GM18858 (cell line): ENCODE measurements around the gene TMCC1.
"Not testable (repeated sequence)": the region's sequence is repeated elsewhere in the genome, so short reads cannot be mapped to it uniquely, and the experiment has no call there.

ENCODE experiments used
- ATAC-seq: cut with Tn5 transposase; IDR thresholded peaks from one replicate; pipeline ENCODE4 v1.9.1; 2021; ENCODE audit not compliant: unreplicated experiment

TMCC1 gene

DNA sequence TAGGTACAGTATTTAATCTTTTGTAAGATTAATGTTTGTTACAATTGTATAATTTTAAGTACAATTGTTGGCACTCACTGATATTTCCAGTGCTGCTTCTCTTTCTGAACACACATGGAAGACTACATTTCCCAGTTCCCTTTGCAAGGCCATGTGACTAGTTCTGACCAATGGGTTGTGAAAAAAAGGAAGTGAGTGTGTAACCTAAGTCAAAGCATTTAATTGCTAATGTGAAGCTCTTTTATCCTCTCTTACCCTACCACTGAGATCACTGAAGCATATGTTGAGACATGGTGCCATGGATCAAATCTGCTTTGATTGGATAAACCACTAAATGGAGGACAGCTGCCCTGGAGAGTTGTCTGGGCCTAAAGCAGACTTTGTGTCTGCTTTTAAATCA, 203.1 kb downstream of the TMCC1 start:
- ATAC-seq: peak; percentile 90

DNA sequence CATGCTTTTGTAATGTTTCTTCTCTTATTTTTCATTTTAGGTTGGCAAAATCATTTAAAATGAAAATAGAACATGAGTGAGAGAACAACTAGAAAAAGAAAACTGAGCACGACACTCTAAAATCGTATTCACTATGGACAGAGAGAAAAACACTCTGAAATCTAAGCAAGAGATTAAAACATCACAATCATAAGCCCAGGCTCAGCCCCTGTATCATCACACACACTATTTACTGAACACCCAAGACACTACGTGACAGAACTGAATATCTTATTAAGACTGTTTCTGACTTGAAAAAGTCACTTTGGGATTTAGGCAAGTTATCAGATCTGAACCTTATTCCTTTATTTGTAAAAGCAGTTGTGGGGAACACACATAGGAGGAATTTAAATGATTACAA, 204.5 kb downstream of the TMCC1 start:
- no peak for ATAC-seq

DNA sequence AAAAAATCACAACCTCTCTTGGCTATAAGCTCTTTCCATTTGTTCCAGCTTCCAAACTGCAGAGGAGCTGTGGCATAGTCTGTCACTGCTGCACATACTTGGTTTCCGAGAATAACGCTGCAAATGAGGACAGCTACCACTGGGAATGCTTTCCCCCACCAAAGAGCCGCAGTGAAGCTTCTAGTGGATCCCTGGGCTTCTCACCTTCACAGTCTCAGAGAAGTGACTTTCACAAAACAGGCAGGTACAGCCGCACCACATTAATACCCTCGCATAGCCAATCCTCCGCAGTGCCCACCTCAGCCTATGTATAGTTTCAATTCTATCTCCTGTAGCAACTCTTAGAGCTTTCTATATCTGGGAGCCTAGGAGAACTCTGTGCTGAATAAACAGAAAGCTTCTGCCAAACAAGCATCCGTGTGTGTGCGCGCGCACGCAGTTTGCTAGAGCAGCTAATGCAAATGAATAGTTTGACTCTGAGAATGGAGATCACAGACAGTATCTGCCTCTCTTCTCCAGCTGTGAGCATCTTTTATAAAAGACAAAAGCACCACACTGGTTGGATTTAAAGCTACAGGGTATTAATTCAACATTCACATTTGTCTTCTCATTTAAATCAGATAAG, 205.1 kb downstream of the TMCC1 start:
- no peak for ATAC-seq

DNA sequence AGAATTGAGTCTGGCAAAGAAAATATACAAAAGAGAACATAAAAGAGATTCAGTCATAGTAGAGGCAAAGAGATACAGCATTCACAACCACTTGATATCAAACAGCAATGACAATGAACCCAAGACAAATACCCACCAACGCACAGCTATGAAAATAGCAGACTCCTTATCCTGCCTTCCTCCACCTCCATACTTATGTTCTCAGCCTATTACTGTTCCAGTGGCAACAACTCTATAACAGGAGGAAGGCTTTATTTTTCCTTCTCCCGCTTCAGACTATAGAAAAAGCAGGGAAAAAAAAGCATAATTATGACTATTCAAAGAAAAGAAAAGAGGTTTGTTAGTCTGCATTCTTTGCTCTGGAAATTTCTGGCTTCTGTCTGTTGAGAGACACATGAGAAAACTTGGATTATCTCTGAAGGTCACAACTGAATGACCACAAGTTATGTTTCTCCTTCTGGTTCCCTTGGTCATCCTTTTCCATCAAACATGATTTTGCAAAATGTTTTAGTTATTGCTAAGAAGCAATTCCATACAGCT, 205.9 kb downstream of the TMCC1 start:
- no peak for ATAC-seq

DNA sequence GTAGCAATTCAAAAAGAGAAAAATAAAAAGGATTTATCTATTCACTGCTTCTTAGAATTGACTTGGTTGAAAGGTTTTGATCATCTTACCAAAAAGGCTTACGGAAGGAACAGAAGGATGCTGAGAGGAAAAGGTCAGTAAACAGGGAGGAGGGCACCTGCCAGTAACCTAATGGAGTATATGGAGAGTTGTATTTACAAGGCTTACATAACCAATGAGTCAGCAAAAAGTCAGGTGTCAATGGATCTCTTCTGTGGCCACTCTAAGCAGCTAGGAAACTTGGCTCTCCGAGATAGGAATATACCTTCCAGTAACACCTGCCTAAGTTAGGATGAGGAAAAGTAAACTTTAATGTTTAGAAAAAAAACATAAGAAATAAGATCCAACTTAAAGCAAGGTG, 206.6 kb downstream of the TMCC1 start:
- ATAC-seq: no peak

- no peak for ATAC-seq
These were observed 209.2 kb downstream of the TMCC1 start for GRCh38 chr3:129684270-129684669.

- no peak for ATAC-seq
These were observed 210.3 kb downstream of the TMCC1 start for GRCh38 chr3:129683201-129683600.

DNA sequence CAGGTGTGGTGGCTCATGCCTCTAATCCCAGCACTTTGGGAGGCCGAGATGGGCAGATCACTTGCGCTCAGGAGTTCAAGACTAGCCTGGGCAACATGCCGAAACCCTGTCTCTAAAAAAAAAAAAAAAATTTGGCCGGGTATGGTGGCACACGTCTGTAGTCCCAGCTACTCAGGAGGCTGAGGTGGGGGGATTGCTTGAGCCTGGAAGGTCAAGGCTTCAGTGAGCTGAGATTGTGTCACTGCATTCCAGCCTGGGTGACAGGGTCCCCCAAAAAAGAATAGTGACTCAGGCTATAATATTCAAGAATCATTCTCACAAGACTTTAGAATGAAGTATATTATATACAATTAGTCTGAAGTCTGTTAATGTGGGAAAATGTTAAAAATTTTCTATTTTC, 216.5 kb downstream of the TMCC1 start:
- no peak for ATAC-seq

DNA sequence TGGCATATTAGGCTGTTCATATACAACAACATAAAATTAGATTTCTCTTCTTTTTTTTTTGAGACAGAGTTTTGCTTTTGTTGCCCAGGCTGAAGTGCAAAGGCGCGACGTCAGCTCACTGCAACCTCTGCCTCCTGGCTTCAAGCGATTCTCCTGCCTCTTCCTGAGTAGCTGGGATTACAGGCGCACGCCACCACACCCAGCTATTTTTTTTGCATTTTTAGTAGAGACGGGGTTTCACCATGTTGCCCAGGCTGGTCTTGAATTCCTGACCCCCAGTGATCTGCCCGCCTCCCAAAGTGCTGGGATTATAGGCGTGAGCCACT, 218.8 kb downstream of the TMCC1 start:
- ATAC-seq: not testable (repeated sequence)

DNA sequence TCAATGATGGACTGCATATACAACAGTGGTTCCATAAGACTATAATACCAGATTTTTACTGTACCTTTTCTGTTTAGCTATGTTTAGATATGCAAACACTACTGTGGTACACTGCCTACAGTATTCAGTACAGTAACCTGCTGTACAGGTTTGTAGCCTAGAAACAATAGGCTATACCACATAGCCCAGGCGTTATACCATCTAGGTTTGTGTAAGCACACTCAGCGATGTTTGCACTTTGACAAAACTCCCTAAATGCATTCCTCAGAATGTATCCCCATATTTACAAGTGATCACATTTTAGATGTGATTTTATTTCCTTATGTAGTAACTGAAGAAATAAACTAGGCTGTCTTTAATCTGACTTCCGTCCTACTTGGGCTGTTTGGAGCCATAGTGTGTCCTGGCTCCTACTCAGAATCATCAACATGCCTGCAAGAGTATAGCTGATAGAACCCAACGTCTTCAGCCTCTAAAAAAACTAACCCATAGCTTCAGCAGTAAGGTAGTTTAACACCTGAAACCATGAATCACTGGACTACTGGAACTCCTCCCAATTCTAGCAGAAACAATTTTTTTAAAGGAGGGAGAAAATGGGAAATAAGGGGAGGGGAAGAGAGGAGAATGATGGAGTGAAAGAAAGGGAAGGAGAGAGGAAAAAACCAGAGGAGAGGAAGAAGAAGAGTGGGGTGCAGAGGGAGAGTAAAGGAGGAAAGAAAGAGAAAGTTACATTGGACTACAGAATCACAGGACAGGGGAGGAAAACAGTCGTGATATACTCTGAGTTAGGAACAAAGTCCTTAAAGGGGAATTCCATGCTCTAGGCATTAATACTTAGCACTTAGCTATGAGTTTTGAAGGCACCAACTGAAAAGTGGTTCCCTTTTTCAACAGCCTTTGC, 219.4 kb downstream of the TMCC1 start:
- no peak for ATAC-seq

DNA sequence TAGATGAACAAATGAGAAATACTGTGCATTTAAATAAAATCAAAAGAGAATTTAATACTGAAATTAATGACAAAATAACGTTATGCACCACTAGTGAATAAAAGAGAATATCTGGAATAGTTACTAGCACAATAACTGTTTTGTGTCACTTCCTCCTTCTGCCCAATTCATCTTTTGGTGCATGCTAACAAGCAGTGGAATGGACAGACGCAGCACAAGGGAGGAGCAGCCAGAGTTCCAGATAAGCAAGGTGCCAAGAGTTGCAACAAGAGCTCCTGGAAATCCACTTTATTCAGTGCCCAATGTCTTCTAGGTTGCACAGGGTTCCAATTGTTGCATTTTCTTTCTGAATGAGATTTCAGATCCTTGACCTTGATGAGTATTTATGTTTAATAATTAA, 220.5 kb downstream of the TMCC1 start:
- ATAC-seq: no peak

GRCh38 chr3:129672412-129672811, 221.1 kb downstream of the TMCC1 start:
- no peak for ATAC-seq

DNA sequence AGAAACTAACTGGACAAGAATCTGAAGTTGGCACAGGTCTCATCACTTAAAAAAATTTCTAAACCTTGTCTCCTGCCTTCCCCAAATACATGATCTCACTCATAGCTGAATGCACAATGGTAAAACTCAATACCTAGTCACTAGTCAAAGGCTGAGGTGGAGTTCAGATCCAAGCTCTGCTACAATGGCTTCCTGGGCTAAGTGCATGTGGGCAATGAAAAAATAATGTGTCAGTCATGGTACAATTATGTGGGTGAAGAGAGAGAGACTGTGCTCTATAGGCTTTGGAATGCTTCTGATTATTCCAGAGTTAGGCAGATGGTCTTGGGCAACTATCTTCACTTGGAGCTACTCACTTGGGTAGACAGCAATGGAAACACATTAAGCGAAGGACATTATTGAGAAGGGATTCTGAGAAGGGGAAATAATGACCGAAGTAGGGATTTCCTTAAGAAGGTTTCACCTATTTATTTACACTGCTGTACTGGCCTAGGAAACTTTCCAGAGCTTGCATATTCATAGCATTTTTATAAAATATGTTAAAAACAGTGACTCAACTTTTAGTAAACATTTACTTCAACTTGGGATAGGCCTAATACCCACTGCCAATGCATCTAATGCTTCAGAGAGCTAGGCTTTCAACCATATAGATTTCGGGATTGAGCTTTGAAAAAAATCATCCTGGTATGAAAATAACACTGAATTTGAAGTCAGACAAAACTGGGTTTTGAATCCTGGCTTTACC, 228.3 kb downstream of the TMCC1 start:
- no peak for ATAC-seq

DNA sequence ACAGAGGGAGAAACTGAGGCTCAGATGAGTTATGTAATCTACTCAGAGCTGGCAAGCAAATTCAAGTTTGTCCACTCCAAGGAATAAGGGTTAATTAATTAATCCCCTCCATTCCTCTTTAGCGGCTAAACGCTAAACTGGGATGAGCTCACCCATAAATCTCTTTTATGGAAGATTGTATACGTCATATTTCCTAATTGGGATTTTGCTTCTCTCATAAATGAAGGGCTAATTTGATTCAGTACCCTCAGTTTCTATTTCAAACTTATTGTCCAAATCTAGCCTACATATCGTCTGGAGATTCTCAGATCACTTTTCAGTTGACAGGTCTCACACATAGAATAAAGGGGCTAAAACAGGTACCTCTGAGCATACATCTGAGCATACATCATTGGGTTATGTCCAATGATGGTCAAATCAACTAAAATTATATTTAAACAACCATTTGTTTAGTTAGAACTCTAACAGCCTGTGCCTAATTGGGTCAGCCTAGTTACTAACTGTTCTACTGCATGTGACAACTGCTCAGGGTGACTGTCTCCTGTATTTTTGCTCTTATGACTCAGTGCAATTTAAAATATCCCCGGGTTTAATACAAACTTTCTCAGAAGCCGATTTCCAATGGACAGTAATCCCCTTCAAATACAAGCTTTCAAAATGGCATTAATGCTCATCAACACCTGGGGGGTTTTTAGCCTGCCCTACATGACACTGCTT, 229.4 kb downstream of the TMCC1 start:
- no peak for ATAC-seq

- no peak for ATAC-seq
These were observed 230.5 kb downstream of the TMCC1 start for GRCh38 chr3:129663045-129663446.

DNA sequence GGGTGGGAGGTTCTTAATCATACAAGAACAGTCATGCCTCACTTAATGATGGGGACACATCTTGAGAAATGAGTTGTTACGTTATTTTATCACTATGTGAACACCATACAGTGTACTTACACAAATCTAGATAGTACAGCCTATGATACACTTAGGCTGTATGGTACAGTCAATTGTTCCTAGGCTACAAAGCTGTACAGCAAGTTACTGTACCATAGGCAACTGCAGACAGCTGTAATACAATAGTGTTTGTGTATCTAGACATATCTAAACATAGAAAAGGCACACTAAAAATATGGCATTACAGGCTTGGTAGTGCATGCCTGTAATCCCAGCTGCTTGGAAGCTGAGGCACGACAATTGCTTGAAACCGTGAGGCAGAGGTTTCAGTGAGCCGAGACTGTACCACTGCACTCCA, 231.3 kb downstream of the TMCC1 start:
- ATAC-seq: no peak

GRCh38 chr3:129661766-129662165, 231.7 kb downstream of the TMCC1 start:
- ATAC-seq: no peak

DNA sequence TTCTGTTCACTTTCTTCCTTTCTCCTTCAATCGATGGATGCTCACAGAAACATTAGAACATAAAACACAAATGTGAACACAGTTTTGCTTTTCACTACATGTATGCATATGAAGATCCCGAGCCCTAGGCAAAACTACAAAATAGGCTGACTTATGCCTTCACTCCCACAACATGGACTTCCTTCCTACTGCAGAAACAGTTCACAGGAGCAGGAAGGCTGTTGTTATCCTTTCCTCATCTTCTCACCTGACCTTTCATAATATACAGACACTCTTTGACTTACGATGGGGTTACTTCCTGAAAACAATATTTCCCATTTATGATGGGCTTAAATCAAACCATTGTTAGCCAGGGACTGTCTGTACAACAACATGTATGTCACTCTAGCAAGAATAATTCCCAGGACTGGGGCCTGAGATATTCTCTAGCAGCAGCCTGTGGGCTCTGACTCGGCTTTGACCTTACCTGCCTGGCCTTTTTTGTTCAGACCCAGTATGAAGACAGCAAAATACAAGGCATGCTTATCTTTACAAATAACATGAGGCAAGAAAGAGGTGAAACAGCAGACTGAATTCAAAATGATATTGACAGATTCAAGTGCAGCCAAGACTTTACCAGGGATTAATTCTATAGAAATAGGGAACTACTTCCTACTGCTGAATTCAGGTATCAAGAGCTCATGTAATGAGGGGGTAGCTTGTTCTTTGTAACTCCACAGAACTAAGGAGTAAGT, 235.2 kb downstream of the TMCC1 start:
- ATAC-seq: no peak

DNA sequence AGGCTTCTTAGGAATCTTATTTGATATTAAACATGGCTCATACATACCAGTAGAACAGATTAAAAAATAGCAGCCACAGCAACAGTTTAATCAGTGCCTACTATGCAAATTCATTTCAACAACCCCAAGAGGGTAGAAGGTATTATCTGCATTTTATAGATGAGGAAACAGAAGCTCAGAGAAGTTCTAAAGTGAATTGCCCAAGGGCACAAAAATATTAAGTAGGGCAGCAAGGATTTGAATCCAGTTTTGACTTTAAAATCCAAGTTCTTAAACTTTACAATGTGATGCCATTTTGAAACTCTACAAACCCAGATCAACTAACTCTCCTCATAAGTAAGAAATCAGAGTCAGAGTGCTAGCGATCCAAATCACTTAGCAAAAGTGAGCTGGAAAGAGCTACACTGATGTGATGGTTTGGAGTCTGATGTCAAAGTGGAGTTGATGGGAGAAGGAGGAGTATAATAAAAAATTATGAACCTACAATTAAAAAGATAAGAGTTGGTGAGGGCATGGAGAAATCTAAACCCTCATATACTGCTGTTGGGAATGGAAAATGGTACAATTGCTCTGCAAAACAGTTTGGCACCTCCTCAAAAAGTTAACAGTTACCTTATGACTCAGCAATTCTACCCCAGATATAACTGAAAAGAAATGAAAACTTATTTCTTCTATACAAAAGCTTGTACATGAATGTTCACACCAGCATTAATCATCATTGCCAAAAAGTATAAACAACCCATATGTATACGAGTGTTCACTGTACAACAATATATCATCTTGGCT, 236.1 kb downstream of the TMCC1 start:
- no peak for ATAC-seq
